K562 (cell line): ENCODE results near the gene FIBP. TPM values are rescaled to one million over a fixed set of nuclear protein-coding genes. Genes with fewer than 3 reads are reported as not detected.
A peak's percentile ranks its signal among the peaks of the same experiment; 100 is the strongest.

Experiments used
- ATF1 ChIP-seq, 2 experiments: fragments of 450-650 bp in 1 of 2; IDR thresholded peaks; 2 replicates each; pipeline ENCODE4 v1.6.1; 2016; ENCODE audit warnings: missing compliant biosample characterization in 1 of 2, missing genetic modification characterization in 1 of 2
- HNRNPK ChIP-seq: fragments of 200-400 bp; formaldehyde crosslinking; IDR thresholded peaks from one replicate; pipeline ENCODE4 v1.6.1; 2018; ENCODE audit warnings: mild to moderate bottlenecking, low read depth, low read length; ENCODE audit not compliant: poor library complexity, severe bottlenecking
- HOMEZ ChIP-seq: fragments of 250-450 bp; sonication (Bioruptor Pico); IDR thresholded peaks from 2 replicates; pipeline ENCODE4 v1.4.0; 2020; ENCODE audit warnings: mild to moderate bottlenecking, moderate library complexity
- MAZ ChIP-seq, 2 experiments: fragments of 450-650 bp in 1 of 2; sonication (generic) in 1 of 2; formaldehyde crosslinking; IDR thresholded peaks in 1 of 2; conservative IDR thresholded peaks in 1 of 2; 2 replicates each; pipeline versions ENCODE4 v1.4.0 to v1.5.0; 2020; ENCODE audit warnings: mild to moderate bottlenecking in 1 of 2, missing genetic modification reagents in 1 of 2
- SMARCA5 ChIP-seq: fragments of 450-650 bp; IDR thresholded peaks from 2 replicates; pipeline ENCODE4 v1.6.1; 2016
- SRSF3 ChIP-seq: fragments of 200-400 bp; formaldehyde crosslinking; IDR thresholded peaks from 2 replicates; pipeline ENCODE4 v1.6.1; 2016; ENCODE audit warnings: mild to moderate bottlenecking, low read length, moderate library complexity; ENCODE audit not compliant: insufficient read depth
- XRCC4 ChIP-seq: IDR thresholded peaks from one replicate; pipeline ENCODE4 v1.6.1; 2011; ENCODE audit not compliant: insufficient read depth, insufficient read length; ENCODE audit errors: extremely low read depth
- ZNF347 ChIP-seq: fragments of 450-650 bp; formaldehyde crosslinking; IDR thresholded peaks from 2 replicates; pipeline ENCODE4 v1.4.0; 2020; ENCODE audit warnings: low read depth, mild to moderate bottlenecking, moderate library complexity
- ZNF740 ChIP-seq, 3 experiments: fragments of 200-800 bp in 1 of 3; sonication (Bioruptor generic) in 1 of 3; sonication (generic) in 1 of 3; formaldehyde crosslinking in 1 of 3; IDR thresholded peaks; 2 replicates each; pipeline versions ENCODE4 v1.6.1 to v1.8.0; 2016 to 2022; ENCODE audit warnings: mild to moderate bottlenecking in 2 of 3, missing compliant biosample characterization in 2 of 3, missing genetic modification characterization in 2 of 3, missing genetic modification reagents in 1 of 3
- polyA plus RNA-seq, 8 experiments: library from polyadenylated mRNA; depleted of rRNA in 4 of 8; stranded (reverse) in 5 of 8; unstranded in 3 of 8; fragments of >200 nt; fragmentation: Nextera tagmentation in 2 of 8; fragmentation: Illumina TruSeq in 1 of 8; extraction: Ambion mirVana in 2 of 8; extraction: Trizol in 1 of 8; gene quantifications; 2 replicates each; pipeline versions ENCODE4 v1.2.1 to v1.2.3, GENCODE V29; 2011 to 2014; ENCODE audit warnings: inconsistent platforms in 1 of 8, missing spikeins in 1 of 8
- total RNA-seq, 7 experiments: library from RNA; depleted of rRNA in 6 of 7; stranded (reverse); fragments of >200 nt in 6 of 7; fragmentation: Illumina TruSeq in 2 of 7; extraction: Trizol in 2 of 7; gene quantifications; 2 replicates each; pipeline versions ENCODE4 v1.2.1 to v1.2.3, GENCODE V29; 2011 to 2021; ENCODE audit warnings: low replicate concordance in 1 of 7
- TF ChIP-seq, protein P1 (sequence below), 2 experiments: fragments of 450-650 bp in 1 of 2; sonication (generic) in 1 of 2; formaldehyde crosslinking in 1 of 2; IDR thresholded peaks; 2 replicates each; pipeline versions ENCODE4 v1.7.1 to v1.9.0; 2016 to 2022; ENCODE audit warnings: inconsistent platforms in 1 of 2, mild to moderate bottlenecking in 1 of 2, missing genetic modification reagents in 1 of 2

FIBP gene
- total and polyA plus RNA-seq, 9 of the 15 experiments (the other 6 are each of a cell fraction or from before 2014, with no cell fraction given) = 41.2 to 79.2 (median 48.6) TPM

- TF ChIP-seq ZNF740 (CRISPR knock-in tag; IDR thresholded peaks at IDR 0.05) (0 out of 2 replicates have a peak, but pooled peaks have one; percentile 39), ZNF740 (tag; IDR thresholded peaks at IDR 0.05) (no peak), ZNF347 (CRISPR knock-in tag) (no peak), XRCC4 (no peak), MAZ (CRISPR knock-in tag; conservative IDR thresholded peaks at IDR 0.05 in 1 of 2, IDR thresholded peaks at IDR 0.05 in 1 of 2) (peak in 1 of 2 experiments; percentile 61; a peak in 2 of 4 replicates), HNRNPK (no peak), ATF1 (CRISPR knock-in tag; IDR thresholded peaks at IDR 0.05) (no peak), ATF1 (tag; IDR thresholded peaks at IDR 0.05) (no peak), SRSF3 (no peak), SMARCA5 (no peak), HOMEZ (CRISPR knock-in tag) (no peak)
- TF ChIP-seq, protein P1, sequence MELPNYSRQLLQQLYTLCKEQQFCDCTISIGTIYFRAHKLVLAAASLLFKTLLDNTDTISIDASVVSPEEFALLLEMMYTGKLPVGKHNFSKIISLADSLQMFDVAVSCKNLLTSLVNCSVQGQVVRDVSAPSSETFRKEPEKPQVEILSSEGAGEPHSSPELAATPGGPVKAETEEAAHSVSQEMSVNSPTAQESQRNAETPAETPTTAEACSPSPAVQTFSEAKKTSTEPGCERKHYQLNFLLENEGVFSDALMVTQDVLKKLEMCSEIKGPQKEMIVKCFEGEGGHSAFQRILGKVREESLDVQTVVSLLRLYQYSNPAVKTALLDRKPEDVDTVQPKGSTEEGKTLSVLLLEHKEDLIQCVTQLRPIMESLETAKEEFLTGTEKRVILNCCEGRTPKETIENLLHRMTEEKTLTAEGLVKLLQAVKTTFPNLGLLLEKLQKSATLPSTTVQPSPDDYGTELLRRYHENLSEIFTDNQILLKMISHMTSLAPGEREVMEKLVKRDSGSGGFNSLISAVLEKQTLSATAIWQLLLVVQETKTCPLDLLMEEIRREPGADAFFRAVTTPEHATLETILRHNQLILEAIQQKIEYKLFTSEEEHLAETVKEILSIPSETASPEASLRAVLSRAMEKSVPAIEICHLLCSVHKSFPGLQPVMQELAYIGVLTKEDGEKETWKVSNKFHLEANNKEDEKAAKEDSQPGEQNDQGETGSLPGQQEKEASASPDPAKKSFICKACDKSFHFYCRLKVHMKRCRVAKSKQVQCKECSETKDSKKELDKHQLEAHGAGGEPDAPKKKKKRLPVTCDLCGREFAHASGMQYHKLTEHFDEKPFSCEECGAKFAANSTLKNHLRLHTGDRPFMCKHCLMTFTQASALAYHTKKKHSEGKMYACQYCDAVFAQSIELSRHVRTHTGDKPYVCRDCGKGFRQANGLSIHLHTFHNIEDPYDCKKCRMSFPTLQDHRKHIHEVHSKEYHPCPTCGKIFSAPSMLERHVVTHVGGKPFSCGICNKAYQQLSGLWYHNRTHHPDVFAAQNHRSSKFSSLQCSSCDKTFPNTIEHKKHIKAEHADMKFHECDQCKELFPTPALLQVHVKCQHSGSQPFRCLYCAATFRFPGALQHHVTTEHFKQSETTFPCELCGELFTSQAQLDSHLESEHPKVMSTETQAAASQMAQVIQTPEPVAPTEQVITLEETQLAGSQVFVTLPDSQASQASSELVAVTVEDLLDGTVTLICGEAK (IDR thresholded peaks at IDR 0.05) = 0 out of 2 replicates have a peak, but pooled peaks have one; percentile 23
- TF ChIP-seq, protein P1 (CRISPR knock-in tag; IDR thresholded peaks at IDR 0.05) = no peak
Observed at GRCh38 chr11:65911682-65912568, 23.7 kb upstream of the FIBP start (continued).
